ENCODE data around the gene TNFRSF19.

Gene TNFRSF19

GRCh38 chr13:23686948-23687347 is 116.7 kb downstream of the TNFRSF19 start:
- DNase-seq (ENCODE audit: low read depth): no peak

- no peak for DNase-seq (ENCODE audit: low read depth)
These were observed 117.4 kb downstream of the TNFRSF19 start for GRCh38 chr13:23687614-23688013.

- no peak for DNase-seq (ENCODE audit: low read depth)
These were observed 118.1 kb downstream of the TNFRSF19 start for GRCh38 chr13:23688336-23688735.

- DNase-seq (ENCODE audit: low read depth): no peak
These were observed 120.5 kb downstream of the TNFRSF19 start for GRCh38 chr13:23690668-23691067.

GRCh38 chr13:23692816-23693215 is 122.6 kb downstream of the TNFRSF19 start:
- no peak for DNase-seq (ENCODE audit: low read depth)

- no peak for DNase-seq (ENCODE audit: low read depth)
These were observed 125.0 kb downstream of the TNFRSF19 start for GRCh38 chr13:23695196-23695595.

- DNase-seq (ENCODE audit: low read depth): no peak
These were observed 125.7 kb downstream of the TNFRSF19 start for GRCh38 chr13:23695711-23696464.

GRCh38 chr13:23696610-23697009 is 126.4 kb downstream of the TNFRSF19 start:
- DNase-seq (ENCODE audit: low read depth): no peak

GRCh38 chr13:23697772-23698313 is 127.6 kb downstream of the TNFRSF19 start:
- DNase-seq (ENCODE audit: low read depth): no peak

- DNase-seq (ENCODE audit: low read depth): no peak
These were observed 129.1 kb downstream of the TNFRSF19 start for GRCh38 chr13:23699271-23699670.

- DNase-seq (ENCODE audit: low read depth): no peak
These were observed 131.0 kb downstream of the TNFRSF19 start for GRCh38 chr13:23701186-23701585.

- peak; percentile 52 for DNase-seq (ENCODE audit: low read depth)
These were observed 131.4 kb downstream of the TNFRSF19 start for GRCh38 chr13:23701636-23702035.

GRCh38 chr13:23703246-23703860 is 133.1 kb downstream of the TNFRSF19 start:
- no peak for DNase-seq (ENCODE audit: low read depth)

- DNase-seq (ENCODE audit: low read depth): peak; percentile 53
These were observed 135.4 kb downstream of the TNFRSF19 start for GRCh38 chr13:23705583-23705982.

- peak; percentile 53 for DNase-seq (ENCODE audit: low read depth)
These were observed 137.5 kb downstream of the TNFRSF19 start for GRCh38 chr13:23707674-23708073.

GRCh38 chr13:23709536-23709935 is 139.3 kb downstream of the TNFRSF19 start:
- no peak for DNase-seq (ENCODE audit: low read depth)

GRCh38 chr13:23710366-23710765 is 140.2 kb downstream of the TNFRSF19 start:
- DNase-seq (ENCODE audit: low read depth): no peak

- no peak for DNase-seq (ENCODE audit: low read depth)
These were observed 141.1 kb downstream of the TNFRSF19 start for GRCh38 chr13:23711355-23711754.

GRCh38 chr13:23714672-23715071 is 144.5 kb downstream of the TNFRSF19 start:
- no peak for DNase-seq (ENCODE audit: low read depth)

GRCh38 chr13:23715092-23715761 is 145.0 kb downstream of the TNFRSF19 start:
- DNase-seq (ENCODE audit: low read depth): no peak

- peak; percentile 52 for DNase-seq (ENCODE audit: low read depth)
These were observed 145.6 kb downstream of the TNFRSF19 start for GRCh38 chr13:23715762-23716235.

GRCh38 chr13:23716401-23716800 is 146.2 kb downstream of the TNFRSF19 start:
- DNase-seq (ENCODE audit: low read depth): no peak

GRCh38 chr13:23718996-23719395 is 148.8 kb downstream of the TNFRSF19 start:
- no peak for DNase-seq (ENCODE audit: low read depth)

Data from amniotic epithelial cell (primary cell).